PC-9 (cell line): ENCODE results near the gene UBE2QL1. TPM values are rescaled to one million over a fixed set of nuclear protein-coding genes. Genes with fewer than 3 reads are reported as not detected.

ENCODE experiments used
- BruUV-seq: library from RNA; stranded (reverse); fragments of 400-500 nt; replicated peaks from 2 replicates; lab custom pipeline; 2021; lab: Mats Ljungman, UMichigan
- CTCF ChIA-PET: fragments of 300-600 bp; sonication (Branson Sonifier 250); formaldehyde crosslinking; loops from one replicate; lab custom pipeline; 2022; ENCODE audit warnings: antibody characterized with exemption; lab: Charles Lee
- POLR2A ChIA-PET: fragments of 300-600 bp; sonication (Branson Sonifier 250); formaldehyde crosslinking; loops from one replicate; lab custom pipeline; 2022; ENCODE audit warnings: antibody characterized with exemption; ENCODE audit not compliant: unreplicated experiment; lab: Charles Lee
- DNase-seq, 2 experiments: peaks; one replicate each; pipeline versions ENCODE4 v3.0.0 to v3.0.0-alpha.2; 2015 to 2022; ENCODE audit warnings: mixed read lengths in 1 of 2
- H2AFZ ChIP-seq: fragments of 200-600 bp; sonication (generic); 2 replicates; pipeline ENCODE4 v1.8.1; 2017; ENCODE audit warnings: antibody characterized with exemption
- H3F3A ChIP-seq: fragments of 200-600 bp; sonication (generic); 2 replicates; pipeline ENCODE4 v1.8.1; 2017; ENCODE audit warnings: antibody characterized with exemption, mild to moderate bottlenecking, low read depth; ENCODE audit not compliant: insufficient read depth
- H3K27ac ChIP-seq: fragments of 200-600 bp; sonication (generic); 2 replicates; pipeline ENCODE4 v1.6.1; 2016; ENCODE audit warnings: mixed run types
- H3K27me3 ChIP-seq: fragments of 200-600 bp; sonication (generic); 2 replicates; pipeline ENCODE4 v1.6.1; 2016; ENCODE audit warnings: low read depth, mixed run types; ENCODE audit not compliant: insufficient read depth
- H3K36me3 ChIP-seq: fragments of 200-600 bp; sonication (generic); 2 replicates; pipeline ENCODE4 v1.6.1; 2016; ENCODE audit warnings: low read depth, mixed run types
- H3K4me1 ChIP-seq: fragments of 200-600 bp; sonication (generic); replicated peaks from 2 replicates; pipeline ENCODE4 v1.6.1; 2016; ENCODE audit warnings: mixed run types; ENCODE audit not compliant: insufficient read depth
- H3K4me2 ChIP-seq: fragments of 200-600 bp; sonication (generic); 2 replicates; pipeline ENCODE4 v1.6.1; 2017; ENCODE audit warnings: mixed run types
- H3K4me3 ChIP-seq: fragments of 200-600 bp; sonication (generic); 2 replicates; pipeline ENCODE4 v1.6.1; 2016; ENCODE audit warnings: mixed run types
- H3K79me2 ChIP-seq: fragments of 200-600 bp; sonication (generic); 2 replicates; pipeline ENCODE4 v1.6.1; 2017; ENCODE audit warnings: low read depth, mixed run types
- H3K9me2 ChIP-seq: fragments of 200-600 bp; sonication (generic); 2 replicates; pipeline ENCODE4 v1.8.1; 2017; ENCODE audit warnings: mild to moderate bottlenecking; ENCODE audit not compliant: insufficient read depth
- H3K9me3 ChIP-seq: fragments of 200-600 bp; sonication (generic); 2 replicates; pipeline ENCODE4 v1.8.1; 2016; ENCODE audit warnings: low read depth; ENCODE audit not compliant: insufficient read depth
- H4K20me1 ChIP-seq: fragments of 200-600 bp; sonication (generic); 2 replicates; pipeline ENCODE4 v1.8.1; 2017; ENCODE audit not compliant: insufficient read depth
- EZH2 ChIP-seq: fragments of 200-600 bp; sonication (generic); IDR thresholded peaks from 2 replicates; pipeline ENCODE4 v1.8.0; 2017; ENCODE audit warnings: antibody characterized with exemption, low read depth
- intact Hi-C: fragments of 100-400 bp; cut with micrococcal nuclease; formaldehyde crosslinking; loops from one replicate; pipeline ENCODE4 v1.10.0; 2022; ENCODE audit not compliant: unreplicated experiment
- total RNA-seq: library from RNA; stranded (reverse); gene quantifications from 2 replicates; pipeline ENCODE4 v1.2.3, GENCODE V29; 2021
- TF ChIP-seq, protein P1 (sequence below): fragments of 200-600 bp; sonication (generic); conservative IDR thresholded peaks from 2 replicates; pipeline ENCODE4 v1.6.1; 2017; ENCODE audit warnings: mixed run types, antibody characterized with exemption, mild to moderate bottlenecking, moderate library complexity

The UBE2QL1 gene
- total RNA-seq, 1 experiment from 2014 or later = not detected

DNA sequence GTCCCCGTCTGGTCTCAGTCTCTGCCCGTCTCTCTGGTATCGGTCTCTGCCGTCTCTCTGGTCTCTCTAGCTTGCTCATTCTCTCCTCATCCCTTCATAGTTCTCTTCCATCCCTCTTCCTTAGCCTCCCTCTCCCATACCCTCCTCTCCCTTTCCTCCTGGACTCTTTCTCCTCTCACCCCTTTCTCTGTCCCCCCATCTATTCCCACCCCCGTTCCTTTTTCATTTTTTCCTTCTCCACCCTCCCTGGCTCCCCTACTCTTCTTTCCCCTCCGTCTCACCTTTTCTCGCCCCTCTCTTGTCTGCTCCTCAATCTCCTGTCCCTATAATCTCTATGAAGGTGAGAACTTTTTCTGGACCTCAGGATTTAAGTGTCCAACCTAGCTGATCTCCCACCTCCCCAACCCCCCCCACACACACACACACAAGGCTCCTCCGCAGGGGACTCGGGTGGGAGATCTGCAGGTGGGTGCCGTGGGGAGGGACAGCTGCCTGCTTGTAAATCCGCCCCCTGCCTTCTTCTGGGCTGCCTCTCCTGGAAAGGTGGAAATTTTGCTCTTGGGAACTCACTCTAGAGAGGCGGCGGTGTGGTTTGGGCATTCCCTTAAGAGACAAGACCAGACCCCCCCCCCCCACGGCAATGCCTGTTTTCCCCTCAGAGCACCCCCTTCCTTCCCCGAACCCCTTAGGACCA is 953 bp downstream of the UBE2QL1 start:
- no peak overlapping the region for H2AFZ ChIP-seq
- TF ChIP-seq EZH2 = no peak
- TF ChIP-seq, protein P1, sequence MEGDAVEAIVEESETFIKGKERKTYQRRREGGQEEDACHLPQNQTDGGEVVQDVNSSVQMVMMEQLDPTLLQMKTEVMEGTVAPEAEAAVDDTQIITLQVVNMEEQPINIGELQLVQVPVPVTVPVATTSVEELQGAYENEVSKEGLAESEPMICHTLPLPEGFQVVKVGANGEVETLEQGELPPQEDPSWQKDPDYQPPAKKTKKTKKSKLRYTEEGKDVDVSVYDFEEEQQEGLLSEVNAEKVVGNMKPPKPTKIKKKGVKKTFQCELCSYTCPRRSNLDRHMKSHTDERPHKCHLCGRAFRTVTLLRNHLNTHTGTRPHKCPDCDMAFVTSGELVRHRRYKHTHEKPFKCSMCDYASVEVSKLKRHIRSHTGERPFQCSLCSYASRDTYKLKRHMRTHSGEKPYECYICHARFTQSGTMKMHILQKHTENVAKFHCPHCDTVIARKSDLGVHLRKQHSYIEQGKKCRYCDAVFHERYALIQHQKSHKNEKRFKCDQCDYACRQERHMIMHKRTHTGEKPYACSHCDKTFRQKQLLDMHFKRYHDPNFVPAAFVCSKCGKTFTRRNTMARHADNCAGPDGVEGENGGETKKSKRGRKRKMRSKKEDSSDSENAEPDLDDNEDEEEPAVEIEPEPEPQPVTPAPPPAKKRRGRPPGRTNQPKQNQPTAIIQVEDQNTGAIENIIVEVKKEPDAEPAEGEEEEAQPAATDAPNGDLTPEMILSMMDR = no peak
- BruUV-seq = no TSS peak
- no peak overlapping the region for H3K4me3 ChIP-seq
- CTCF ChIA-PET = no interaction called here
- H3K9me3 ChIP-seq = no peaks in the 10 kb centered on the region
- DNase-seq = no peak
- no peaks in the 10 kb centered on the region for H3F3A ChIP-seq
- peaks cover 59% of the 10 kb centered on the region for H3K27me3 ChIP-seq
- no peak overlapping the region for H3K4me2 ChIP-seq
- no peaks in the 10 kb centered on the region for H3K36me3 ChIP-seq
- H3K27ac ChIP-seq = no peak overlapping the region
- H4K20me1 ChIP-seq = no peaks in the 10 kb centered on the region
- POLR2A ChIA-PET = no interaction called here
- no peaks in the 10 kb centered on the region for H3K79me2 ChIP-seq
- H3K4me1 ChIP-seq = peaks cover 3% of the 10 kb centered on the region
- H3K9me2 ChIP-seq = no peaks in the 10 kb centered on the region
- intact Hi-C loops = no loop called here

DNA sequence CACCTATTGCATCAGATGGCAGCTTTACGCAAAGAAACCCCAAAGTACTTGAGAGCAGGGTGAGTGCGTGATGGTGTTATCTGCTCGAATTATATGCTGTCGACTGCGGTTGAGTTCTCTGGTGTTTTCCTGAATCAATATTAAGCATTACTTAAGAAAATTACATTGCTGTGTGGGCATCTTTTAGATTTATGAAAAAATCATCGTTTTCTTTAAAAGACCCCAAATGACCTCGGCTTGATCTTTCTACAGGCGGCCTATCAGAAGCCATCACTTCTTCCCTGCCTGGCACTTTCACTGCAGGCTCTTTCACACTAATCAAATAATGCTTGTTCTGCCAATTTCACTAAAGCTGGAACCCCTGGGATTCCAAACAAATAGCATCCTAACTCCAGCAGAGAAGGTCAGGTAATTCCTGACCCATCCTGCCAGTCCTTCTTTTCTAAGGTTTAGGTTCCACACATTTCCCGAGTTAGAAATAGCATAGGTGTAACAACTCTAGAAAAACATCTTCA is 1.7 kb downstream of the UBE2QL1 start:
- intact Hi-C loops = no loop called here

GRCh38 chr5:6452622-6453504 is 4.2 kb downstream of the UBE2QL1 start:
- Histone ChIP-seq H3K9me2 (no peaks in the 10 kb centered on the region), H3K27me3 (peaks cover 85% of the 10 kb centered on the region), H3K79me2 (no peaks in the 10 kb centered on the region), H3K4me2 (no peak overlapping the region), H3K4me1 (peaks cover 6% of the 10 kb centered on the region), H2AFZ (no peak overlapping the region), H3K27ac (no peak overlapping the region), H3F3A (no peaks in the 10 kb centered on the region), H3K9me3 (peaks cover 3% of the 10 kb centered on the region; the same call in 1 of the 2 replicates), H3K4me3 (no peak overlapping the region), H4K20me1 (no peaks in the 10 kb centered on the region), H3K36me3 (no peaks in the 10 kb centered on the region)
- intact Hi-C loops = no loop called here
- CTCF ChIA-PET = no interaction called here
- BruUV-seq = no TSS peak
- DNase-seq = no peak
- TF ChIP-seq, protein P1 = no peak
- no peak for TF ChIP-seq EZH2
- POLR2A ChIA-PET = no interaction called here

More for the DNA sequence above, 1.7 kb downstream of the UBE2QL1 start:
- ChIA-PET CTCF (no interaction called here), POLR2A (no interaction called here)
- H3K4me3 ChIP-seq = no peak overlapping the region
- H3K9me2 ChIP-seq = no peaks in the 10 kb centered on the region
- H4K20me1 ChIP-seq = no peaks in the 10 kb centered on the region
- H3K4me1 ChIP-seq = peaks cover 6% of the 10 kb centered on the region
- no peaks in the 10 kb centered on the region for H3K9me3 ChIP-seq
- DNase-seq = no peak
- BruUV-seq = no TSS peak
- no peak overlapping the region for H2AFZ ChIP-seq
- no peak overlapping the region for H3K27ac ChIP-seq
- TF ChIP-seq, protein P1 = no peak
- no peak for TF ChIP-seq EZH2
- no peaks in the 10 kb centered on the region for H3K79me2 ChIP-seq
- H3K36me3 ChIP-seq = no peaks in the 10 kb centered on the region
- peaks cover 66% of the 10 kb centered on the region for H3K27me3 ChIP-seq
- H3F3A ChIP-seq = no peaks in the 10 kb centered on the region
- no peak overlapping the region for H3K4me2 ChIP-seq
